Keratinocyte (primary cell): Measurements from ENCODE around the gene SLC8A1. TPM values are rescaled to one million over a fixed set of nuclear protein-coding genes. Genes with fewer than 3 reads are reported as not detected.

ENCODE experiments used
- DNase-seq: peaks from one replicate; pipeline ENCODE4 v3.0.0-alpha.2; 2011; ENCODE audit warnings: low read depth, missing footprints, low spot score
- FAIRE-seq: peaks from 2 replicates; lab custom pipeline; 2011; peaks lifted over from hg19 to GRCh38; lab: Jason Lieb, UNC
- H2AFZ ChIP-seq: 2 replicates; pipeline ENCODE4 v1.6.0; 2012; ENCODE audit warnings: low read length, control low read depth, inconsistent platforms; ENCODE audit not compliant: control insufficient read depth
- H3K27ac ChIP-seq: 2 replicates; pipeline ENCODE4 v1.5.1; 2011; ENCODE audit warnings: low read length; ENCODE audit not compliant: control insufficient read depth, insufficient read depth
- H3K27me3 ChIP-seq: 3 replicates; pipeline ENCODE4 v1.6.0; 2011; ENCODE audit warnings: low read length; ENCODE audit not compliant: control insufficient read depth, insufficient read depth; ENCODE audit errors: extremely low read depth
- H3K36me3 ChIP-seq, 2 experiments: 2 replicates in 1 of 2; 3 replicates in 1 of 2; pipeline ENCODE4 v1.5.1; 2011; ENCODE audit warnings: low read length in 2 of 2, mild to moderate bottlenecking in 1 of 2; ENCODE audit not compliant: control insufficient read depth in 2 of 2, insufficient read depth in 2 of 2; ENCODE audit errors: extremely low read depth in 1 of 2
- H3K4me1 ChIP-seq: 3 replicates; pipeline ENCODE4 v1.5.1; 2011; ENCODE audit warnings: low read length; ENCODE audit not compliant: control insufficient read depth, insufficient read depth; ENCODE audit errors: extremely low read depth
- H3K4me2 ChIP-seq: 3 replicates; pipeline ENCODE4 v1.6.0; 2011; ENCODE audit warnings: low read depth, low read length; ENCODE audit not compliant: control insufficient read depth, insufficient read depth; ENCODE audit errors: extremely low read depth
- H3K4me3 ChIP-seq, 3 experiments: fragments of 200-600 bp in 1 of 3; sonication (generic) in 1 of 3; 2 replicates in 2 of 3; 3 replicates in 1 of 3; pipeline ENCODE4 v1.5.1; 2011 to 2016; ENCODE audit warnings: low read length in 3 of 3, mild to moderate bottlenecking in 3 of 3, control low read depth in 2 of 3, inconsistent platforms in 1 of 3, low read depth in 1 of 3, mixed read lengths in 1 of 3, mixed run types in 1 of 3, moderate library complexity in 1 of 3; ENCODE audit not compliant: control insufficient read depth in 2 of 3, insufficient read depth in 2 of 3; ENCODE audit errors: extremely low read depth in 1 of 3
- H3K79me2 ChIP-seq: 2 replicates; pipeline ENCODE4 v1.6.0; 2012; ENCODE audit warnings: low read length; ENCODE audit not compliant: control insufficient read depth, insufficient read depth
- H3K9ac ChIP-seq: 3 replicates; pipeline ENCODE4 v1.6.0; 2011; ENCODE audit warnings: low read length; ENCODE audit not compliant: control insufficient read depth, insufficient read depth; ENCODE audit errors: extremely low read depth
- H3K9me1 ChIP-seq: 3 replicates; pipeline ENCODE4 v1.6.0; 2011; ENCODE audit warnings: low read length; ENCODE audit not compliant: control insufficient read depth, insufficient read depth; ENCODE audit errors: extremely low read depth
- H3K9me3 ChIP-seq: 2 replicates; pipeline ENCODE4 v1.5.1; 2012; ENCODE audit warnings: low read depth, low read length; ENCODE audit not compliant: control insufficient read depth
- H4K20me1 ChIP-seq: 3 replicates; pipeline ENCODE4 v1.6.0; 2011; ENCODE audit warnings: low read length; ENCODE audit not compliant: control insufficient read depth, insufficient read depth; ENCODE audit errors: extremely low read depth
- CTCF ChIP-seq, 3 experiments: IDR thresholded peaks in 1 of 3; conservative IDR thresholded peaks in 1 of 3; optimal IDR thresholded peaks in 1 of 3; 2 replicates in 2 of 3; 3 replicates in 1 of 3; pipeline versions ENCODE3 to v1.5.1; 2011; ENCODE audit warnings: low read length in 3 of 3, mild to moderate bottlenecking in 3 of 3, moderate library complexity in 2 of 3, control low read depth in 1 of 3, inconsistent platforms in 1 of 3; ENCODE audit not compliant: insufficient read depth in 2 of 3; ENCODE audit errors: extremely low read depth in 1 of 3
- EZH2 ChIP-seq: IDR thresholded peaks from one replicate; pipeline ENCODE4 v1.6.1; 2012; ENCODE audit warnings: inconsistent platforms, mild to moderate bottlenecking, low read length, moderate library complexity
- dilution Hi-C: fragments of 300-500 bp; cut with MboI; formaldehyde crosslinking; loops from one replicate; pipeline ENCODE4 v1.7.0; 2020; ENCODE audit warnings: low sequenced_read_pairs; ENCODE audit not compliant: extremely low pct_ligation_motif_present
- polyA plus RNA-seq, 5 experiments: library from polyadenylated mRNA; depleted of rRNA in 3 of 5; stranded (reverse) in 3 of 5; stranded (forward) in 1 of 5; unstranded in 1 of 5; fragments of >200 nt; gene quantifications; 1 replicate in 1 of 5; 2 replicates in 3 of 5; 3 replicates in 1 of 5; pipeline versions ENCODE4 v1.2.1 to v1.2.3, GENCODE V29; 2011 to 2012; ENCODE audit warnings: missing spikeins in 2 of 5, low read depth in 1 of 5, low replicate concordance in 1 of 5

SLC8A1 gene
- polyA plus RNA-seq, 1 donor (not counting 4 experiments of a cell fraction or from before 2014, with no cell fraction given): 2.7 TPM

- H3K4me2 ChIP-seq: peak overlapping the region; percentile 64
- DNase-seq (no peak), FAIRE-seq (no peak)
- H4K20me1 ChIP-seq: no peaks in the 10 kb centered on the region
- H3K4me3 ChIP-seq: peak overlapping the region in 1 of 3 experiments; percentile 39
- dilution Hi-C loops: no loop called here
- TF ChIP-seq EZH2: no peak
- no peak for TF ChIP-seq CTCF (optimal IDR thresholded peaks at IDR 0.05 in 1 of 3, IDR thresholded peaks at IDR 0.05 in 1 of 3, conservative IDR thresholded peaks at IDR 0.05 in 1 of 3; ENCODE audit: extremely low read depth in 1 of 3, insufficient read depth in 2 of 3, low read length in 3 of 3)
- peak overlapping the region; percentile 70 for H2AFZ ChIP-seq
- H3K36me3 ChIP-seq: no peaks in the 10 kb centered on the region
- no peak overlapping the region for H3K27ac ChIP-seq
- H3K79me2 ChIP-seq: no peaks in the 10 kb centered on the region
- H3K9ac ChIP-seq: no peak overlapping the region
- H3K9me3 ChIP-seq: no peaks in the 10 kb centered on the region
- no peaks in the 10 kb centered on the region for H3K9me1 ChIP-seq
- H3K4me1 ChIP-seq: peaks cover 25% of the 10 kb centered on the region
- no peaks in the 10 kb centered on the region for H3K27me3 ChIP-seq
Observed at GRCh38 chr2:40279001-40279400, 172.9 kb downstream of the SLC8A1 start.

- FAIRE-seq: no peak
- H2AFZ ChIP-seq: no peak overlapping the region
- no peaks in the 10 kb centered on the region for H4K20me1 ChIP-seq
- H3K27ac ChIP-seq: no peak overlapping the region
- TF ChIP-seq EZH2 (no peak), CTCF (optimal IDR thresholded peaks at IDR 0.05 in 1 of 3, IDR thresholded peaks at IDR 0.05 in 1 of 3, conservative IDR thresholded peaks at IDR 0.05 in 1 of 3; ENCODE audit: extremely low read depth in 1 of 3, insufficient read depth in 2 of 3, low read length in 3 of 3) (no peak)
- H3K27me3 ChIP-seq: no peaks in the 10 kb centered on the region
- no peak overlapping the region for H3K4me2 ChIP-seq
- H3K9me1 ChIP-seq: no peaks in the 10 kb centered on the region
- DNase-seq: no peak
- dilution Hi-C loops: no loop called here
- no peaks in the 10 kb centered on the region for H3K79me2 ChIP-seq
- no peaks in the 10 kb centered on the region for H3K9me3 ChIP-seq
- H3K36me3 ChIP-seq: no peaks in the 10 kb centered on the region
- H3K9ac ChIP-seq: no peak overlapping the region
- H3K4me3 ChIP-seq: no peak overlapping the region
- peaks cover 15% of the 10 kb centered on the region for H3K4me1 ChIP-seq
Observed at GRCh38 chr2:40276076-40276475, 175.8 kb downstream of the SLC8A1 start.
